Stimulated activated CD4-positive, alpha-beta T cell treated with anti-CD3 and anti-CD28 coated beads, TNF-alpha, amount 100 ng/mL, for 24 hours (primary cell): ENCODE results near the gene ESRRB.

Experiments
- DNase-seq, 3 experiments: peaks; one replicate each; pipeline ENCODE4 v3.0.0-alpha.2; 2020; ENCODE audit warnings: low read depth in 3 of 3

Gene ESRRB

GRCh38 chr14:76450476-76450875 is 74.5 kb downstream of the ESRRB start:
- DNase-seq, result no peak

DNA sequence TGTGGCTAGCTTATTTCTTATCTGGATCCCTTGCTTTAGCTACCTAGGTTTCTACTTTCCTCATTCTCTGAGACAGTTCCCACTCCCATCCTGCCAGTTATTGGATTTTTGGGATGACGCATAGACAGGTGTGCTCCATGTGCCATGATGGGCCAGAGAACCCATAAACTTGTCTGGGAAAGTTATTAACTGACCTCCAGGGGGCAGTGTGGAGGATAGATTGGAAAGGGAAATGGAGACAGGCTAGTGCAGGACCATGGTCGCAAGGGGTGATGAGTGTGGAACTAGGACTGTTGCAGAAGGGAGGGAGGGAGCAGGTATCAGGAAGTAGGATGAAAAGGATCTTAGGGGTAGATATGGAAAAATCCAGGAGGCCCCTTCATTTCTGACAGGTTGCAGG is 80.3 kb downstream of the ESRRB start:
- peak in 1 of 3 experiments; percentile 8 for DNase-seq

DNA sequence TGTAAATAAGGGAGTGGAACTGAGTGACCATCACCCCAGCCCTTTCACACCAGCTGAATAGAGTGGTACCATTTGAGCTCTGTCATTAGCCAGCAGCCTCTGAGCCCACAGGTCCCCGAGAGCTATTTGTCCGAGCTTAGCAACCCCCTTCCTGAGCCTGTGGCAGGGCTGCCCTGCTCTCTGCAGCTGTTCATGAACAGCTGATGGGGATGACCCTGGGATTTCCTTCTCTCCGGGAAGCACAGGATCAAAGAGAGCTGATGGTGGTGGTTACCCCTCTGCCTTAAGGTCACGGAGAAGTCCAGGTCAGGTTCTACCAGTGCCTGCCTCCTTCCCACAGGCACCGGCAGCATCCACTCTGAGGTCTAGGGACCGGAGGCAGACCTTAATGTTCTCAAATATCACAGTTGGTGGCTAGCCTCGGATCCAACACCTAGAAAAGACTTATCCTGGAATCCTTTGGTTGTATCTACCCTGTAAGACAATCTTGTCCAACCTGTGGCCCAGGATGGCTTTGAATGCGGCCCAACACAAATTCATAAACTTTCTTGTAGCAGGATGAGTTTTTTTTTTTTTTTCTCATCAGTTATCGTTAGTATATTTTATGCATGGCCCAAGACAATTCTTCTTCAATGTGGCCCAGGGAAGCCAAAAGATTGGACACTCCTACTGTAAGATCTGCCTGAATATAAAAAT is 81.1 kb downstream of the ESRRB start:
- no peak for DNase-seq

DNA sequence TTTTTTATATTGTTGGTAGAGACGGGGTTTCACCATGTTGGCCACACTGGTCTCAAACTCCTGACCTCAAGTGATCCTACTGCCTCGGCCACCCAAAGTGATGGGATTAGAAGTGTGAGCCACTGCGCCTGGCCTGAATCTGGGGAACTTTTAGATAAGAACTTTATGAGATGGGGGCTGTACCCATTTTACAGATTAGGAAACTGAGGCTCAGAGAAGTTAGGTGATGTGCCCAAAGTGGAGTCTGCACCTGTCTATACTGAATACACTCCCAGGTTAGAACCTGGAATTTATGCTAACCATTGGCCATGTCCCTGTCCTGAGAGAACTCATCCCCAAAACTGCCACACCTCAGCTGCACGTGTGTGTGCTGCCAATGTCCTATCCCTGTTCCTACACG is 81.9 kb downstream of the ESRRB start:
- DNase-seq, result no peak

DNA sequence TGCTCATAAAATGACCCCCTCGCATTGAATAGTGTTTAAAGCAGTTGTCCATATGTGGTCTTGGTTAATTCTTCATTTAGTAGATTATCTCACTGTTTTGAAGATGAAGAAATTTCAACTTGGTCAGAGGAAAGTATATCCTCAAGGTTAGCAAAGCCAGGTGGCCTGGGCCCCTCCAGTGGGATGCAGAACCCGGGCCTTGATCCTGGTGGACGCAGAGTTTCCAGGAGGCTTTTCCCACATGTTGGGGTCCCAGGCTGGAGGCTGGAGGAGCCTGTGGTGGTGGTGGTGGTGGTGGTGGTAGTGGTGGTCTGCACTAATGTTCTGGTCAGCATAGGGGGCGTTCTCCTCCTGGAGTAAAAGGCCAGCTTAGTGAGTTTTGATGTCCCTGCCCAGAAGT is 85.9 kb downstream of the ESRRB start:
- no peak for DNase-seq

DNA sequence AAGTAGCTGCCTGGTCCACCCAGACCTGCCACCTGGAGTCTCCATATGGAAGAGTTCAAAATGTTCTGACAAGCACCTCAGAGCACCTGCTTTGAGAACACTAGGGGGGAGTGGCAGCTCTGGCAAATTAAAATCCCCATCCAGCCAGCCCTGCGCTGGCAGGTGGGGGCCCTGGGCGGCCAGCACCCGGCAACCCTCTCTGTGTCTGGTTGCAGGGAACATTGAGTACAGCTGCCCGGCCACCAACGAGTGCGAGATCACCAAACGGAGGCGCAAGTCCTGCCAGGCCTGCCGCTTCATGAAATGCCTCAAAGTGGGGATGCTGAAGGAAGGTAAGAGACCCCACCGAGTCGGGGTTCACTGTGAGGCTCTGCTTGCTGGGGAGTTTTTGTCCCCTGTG is 86.4 kb downstream of the ESRRB start:
- no peak for DNase-seq

DNA sequence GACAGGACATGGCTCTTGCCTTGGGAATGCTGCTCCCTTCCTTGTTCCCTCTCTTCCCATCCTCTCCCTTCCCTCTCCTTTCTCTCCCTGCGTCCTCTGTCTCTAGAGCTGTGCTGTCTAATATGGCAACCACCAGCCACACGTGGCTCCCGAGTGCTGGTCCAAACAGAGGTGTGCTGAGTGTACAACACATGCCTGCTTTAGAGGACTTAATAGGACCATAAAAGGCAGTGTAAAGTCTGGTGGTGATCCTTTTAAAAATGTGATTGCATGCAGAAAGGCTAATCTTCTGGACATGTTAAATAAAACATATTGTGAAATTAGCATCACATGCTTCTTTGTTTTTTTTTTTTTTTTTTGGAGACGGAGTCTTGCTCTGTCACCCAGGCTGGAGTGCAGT is 87.2 kb downstream of the ESRRB start:
- no peak for DNase-seq

GRCh38 chr14:76464856-76465255 is 88.9 kb downstream of the ESRRB start:
- DNase-seq, result no peak

GRCh38 chr14:76465664-76466063 is 89.7 kb downstream of the ESRRB start:
- DNase-seq, result no peak

DNA sequence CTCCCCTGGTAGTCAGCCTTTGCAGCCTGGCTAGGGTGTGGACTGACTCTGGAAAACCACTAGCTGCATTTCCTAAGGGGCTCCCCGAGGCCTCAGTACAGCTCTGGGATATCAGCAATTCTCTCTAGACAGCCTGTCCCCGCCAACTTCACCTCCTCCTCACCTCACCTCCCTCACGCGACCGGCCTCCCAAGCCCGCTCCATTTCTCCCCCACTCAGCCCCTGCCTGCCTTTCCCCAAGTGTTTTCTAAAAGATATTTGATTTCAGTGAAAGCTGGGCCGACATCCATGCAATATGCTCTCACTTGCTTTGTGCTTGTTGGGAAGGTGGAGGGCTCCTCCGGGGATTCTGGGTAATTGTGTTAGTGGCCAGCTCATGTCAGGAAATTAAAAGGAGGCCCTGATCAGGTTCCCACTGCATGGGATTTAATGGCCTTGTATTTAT is 91.8 kb downstream of the ESRRB start:
- DNase-seq, result no peak

- no peak for DNase-seq
Observed at GRCh38 chr14:76472199-76472723, 96.3 kb downstream of the ESRRB start.

- no peak for DNase-seq
Observed at GRCh38 chr14:76473481-76474263, 97.7 kb downstream of the ESRRB start.

DNA sequence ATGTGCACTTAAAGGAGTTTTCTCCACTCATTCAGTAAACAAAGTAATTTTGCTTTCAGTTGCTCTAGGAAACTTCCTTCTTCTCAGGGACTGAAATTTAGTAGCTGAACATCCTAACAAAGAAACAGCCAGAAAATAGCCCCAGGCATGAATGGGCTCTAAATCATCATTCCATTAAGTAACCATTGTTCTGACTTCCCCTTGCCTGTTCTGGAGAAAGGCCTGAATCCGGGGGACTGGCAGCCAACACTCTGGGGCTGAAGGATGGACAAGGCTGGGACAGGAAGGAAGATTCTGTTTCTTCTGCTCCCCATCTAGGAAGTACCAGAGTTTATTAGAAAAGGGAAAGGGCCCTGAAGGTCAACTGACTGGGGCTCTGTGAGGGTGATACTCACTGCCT is 104.5 kb downstream of the ESRRB start:
- DNase-seq, result no peak

DNA sequence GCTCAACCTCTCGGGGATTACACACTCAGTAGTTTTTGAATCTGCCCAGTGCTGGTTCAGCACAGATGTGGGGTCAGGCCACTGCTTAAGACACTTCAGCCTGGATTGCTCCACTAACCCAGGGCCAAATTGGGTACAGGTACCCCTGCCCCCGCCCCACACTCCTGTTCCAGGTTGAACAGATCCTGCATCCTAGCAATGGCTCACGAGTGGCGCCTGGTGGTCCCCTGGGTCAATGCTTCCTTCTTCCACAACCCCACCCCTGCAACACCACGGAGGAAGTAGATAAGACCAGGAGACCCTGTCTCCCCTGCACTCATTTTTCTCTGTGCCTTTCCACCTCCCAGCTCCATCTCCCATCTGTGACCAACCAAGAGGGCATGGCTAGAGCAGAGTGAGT is 108.4 kb downstream of the ESRRB start:
- DNase-seq, result no peak

DNA sequence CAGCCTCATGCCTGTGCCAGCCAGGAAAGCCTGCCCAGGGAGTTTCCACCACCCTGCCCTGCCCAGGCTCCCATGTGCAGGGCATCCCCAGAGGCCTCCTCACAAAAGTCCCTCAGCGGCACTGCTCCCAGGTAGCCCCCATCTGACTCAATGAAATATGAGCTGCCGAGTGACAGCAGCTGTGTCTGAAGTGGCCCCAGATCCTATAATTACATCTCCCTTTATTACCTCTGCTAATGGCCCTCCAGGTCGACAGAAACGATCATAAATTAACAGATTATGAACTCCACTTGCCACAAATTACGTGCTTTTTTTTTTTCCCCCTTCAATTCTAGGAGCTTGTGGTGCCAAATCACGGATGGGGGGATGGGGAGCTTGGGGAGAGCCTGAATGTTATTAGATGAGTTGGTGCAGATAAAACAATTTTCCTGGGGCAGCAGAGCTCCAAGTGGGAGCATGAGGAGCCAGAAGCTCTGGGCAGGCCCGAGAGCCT is 110.4 kb downstream of the ESRRB start:
- DNase-seq, result no peak

GRCh38 chr14:76488551-76488950 is 112.6 kb downstream of the ESRRB start:
- DNase-seq, result no peak

DNA sequence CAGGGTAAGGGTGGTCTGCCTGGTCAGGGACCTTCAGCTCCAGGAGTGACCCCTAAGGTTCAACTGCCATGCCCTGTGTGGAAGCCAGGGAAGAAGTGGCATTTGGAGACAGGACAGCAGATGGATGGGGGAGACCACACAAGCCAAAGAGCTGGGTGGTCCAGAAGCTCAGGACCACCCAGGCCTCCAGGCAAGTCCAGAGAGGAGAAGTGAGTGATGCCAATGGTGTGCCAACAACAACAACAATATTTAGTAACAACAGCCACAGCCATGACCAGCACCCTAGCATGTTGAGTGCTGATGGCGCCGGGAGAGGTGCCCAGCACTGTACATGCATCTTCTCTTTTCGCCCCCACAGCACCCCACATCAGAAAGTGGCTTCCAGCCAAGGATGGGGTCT is 113.7 kb downstream of the ESRRB start:
- DNase-seq, result no peak

GRCh38 chr14:76490111-76490510 is 114.2 kb downstream of the ESRRB start:
- no peak for DNase-seq

DNA sequence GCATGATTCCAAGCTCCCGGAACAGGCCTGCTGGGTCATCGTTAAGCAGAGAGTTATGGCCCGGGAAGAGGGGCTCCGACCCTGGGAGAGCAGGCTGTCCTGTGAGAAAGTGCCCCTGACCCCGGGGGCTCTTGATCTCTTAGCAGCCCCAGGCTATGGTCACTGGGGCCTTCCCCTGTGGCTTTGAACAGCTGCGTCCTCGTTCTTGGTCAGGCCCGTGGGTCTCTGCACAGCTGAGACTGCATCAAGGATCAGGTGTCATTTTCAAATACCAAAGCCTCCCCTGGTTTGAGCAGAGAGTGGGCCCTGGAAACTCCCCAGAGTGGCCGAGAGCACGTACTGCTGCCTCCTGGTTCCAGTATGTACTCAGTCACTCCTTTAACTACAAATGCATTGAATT is 114.8 kb downstream of the ESRRB start:
- DNase-seq, result no peak

DNA sequence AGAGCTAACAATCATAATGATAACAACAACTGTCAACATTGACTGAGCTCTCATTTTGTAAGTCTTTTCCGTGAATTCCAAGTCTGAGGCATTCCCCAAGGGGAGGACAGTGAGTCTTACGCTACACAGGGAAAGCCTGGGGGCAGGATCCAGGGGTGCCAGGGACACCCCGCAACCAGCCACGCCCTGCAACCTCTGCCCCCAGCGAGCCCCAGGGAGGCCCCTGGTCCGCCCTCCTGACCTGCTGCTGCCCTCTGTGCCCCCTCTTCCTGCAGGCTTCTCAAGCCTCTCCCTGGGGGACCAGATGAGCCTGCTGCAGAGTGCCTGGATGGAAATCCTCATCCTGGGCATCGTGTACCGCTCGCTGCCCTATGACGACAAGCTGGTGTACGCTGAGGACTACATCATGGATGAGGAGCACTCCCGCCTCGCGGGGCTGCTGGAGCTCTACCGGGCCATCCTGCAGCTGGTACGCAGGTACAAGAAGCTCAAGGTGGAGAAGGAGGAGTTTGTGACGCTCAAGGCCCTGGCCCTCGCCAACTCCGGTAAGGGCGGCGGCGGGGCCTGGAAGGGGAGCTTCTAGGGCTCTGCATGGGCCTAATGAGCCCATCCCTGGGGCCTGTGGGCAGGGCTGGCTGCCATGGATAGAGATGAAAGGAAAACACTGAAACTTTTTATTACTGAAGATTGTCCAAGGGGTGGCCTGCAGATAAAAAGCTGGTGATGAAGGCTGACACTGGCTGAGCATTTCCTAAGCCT is 115.4 kb downstream of the ESRRB start:
- no peak for DNase-seq

DNA sequence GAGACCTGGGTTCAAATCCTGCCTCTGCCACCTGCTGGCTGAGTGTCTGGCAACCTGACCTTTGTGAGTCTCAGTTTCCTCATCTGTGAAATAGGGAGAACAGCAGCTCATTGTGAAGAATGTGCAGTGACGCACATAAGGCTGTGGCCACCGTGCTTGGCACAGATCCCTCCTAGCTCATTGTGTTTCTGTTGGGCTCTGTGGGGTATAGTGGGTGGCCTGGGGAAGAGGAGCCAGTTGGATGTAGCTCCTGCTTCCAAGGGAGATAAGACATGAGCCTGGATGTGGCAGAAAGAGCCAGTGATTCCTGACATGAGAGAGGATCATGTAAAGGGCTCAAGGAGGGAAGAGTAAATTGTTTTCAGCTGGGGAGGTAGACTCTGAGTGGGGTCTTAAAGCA is 120.0 kb downstream of the ESRRB start:
- DNase-seq, result no peak

- no peak for DNase-seq
Observed at GRCh38 chr14:76496595-76496994, 120.7 kb downstream of the ESRRB start.
